Activated naive CD4-positive, alpha-beta T cell treated with anti-CD3 and anti-CD28 coated beads, Interleukin-2, amount 50 U/mL, for 16 hours (primary cell): ENCODE data around the gene ATM.
"Not testable (repeated sequence)": the region's sequence is repeated elsewhere in the genome, so short reads cannot be mapped to it uniquely, and the experiment has no call there.

Experiments
- DNase-seq: peaks from one replicate; pipeline ENCODE4 v3.0.0-alpha.2; 2020

ATM gene

GRCh38 chr11:108221371-108221770 is 1.5 kb upstream of the ATM start:
- no peak for DNase-seq

DNA sequence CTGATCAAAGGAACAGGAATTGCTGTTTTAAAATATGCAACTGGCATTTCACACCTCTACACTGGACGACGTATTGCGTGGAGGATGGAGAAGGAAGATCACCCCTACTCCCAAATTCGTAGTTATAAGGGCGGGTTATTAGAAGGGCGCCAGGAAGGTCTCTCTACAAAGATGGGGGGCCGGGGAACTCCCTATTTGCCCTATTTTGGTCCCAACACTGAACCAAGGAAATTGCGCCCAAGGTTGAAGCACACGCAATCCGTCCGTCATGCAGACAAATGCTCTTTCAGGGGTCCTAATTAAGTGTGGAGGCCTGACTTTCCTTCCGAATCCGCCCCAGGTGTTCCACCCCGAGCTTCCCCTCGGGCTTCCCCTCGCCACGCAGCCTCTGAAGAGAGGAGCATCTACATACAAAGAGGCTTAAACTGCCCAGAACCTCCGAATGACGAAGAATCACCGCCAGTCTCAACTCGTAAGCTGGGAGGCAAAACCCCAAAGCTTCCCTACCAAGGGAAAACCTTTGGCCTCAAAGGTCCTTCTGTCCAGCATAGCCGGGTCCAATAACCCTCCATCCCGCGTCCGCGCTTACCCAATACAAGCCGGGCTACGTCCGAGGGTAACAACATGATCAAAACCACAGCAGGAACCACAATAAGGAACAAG is 825 bp upstream of the ATM start:
- peak; percentile 49 for DNase-seq

- DNase-seq = peak; percentile 63
These were observed 682 bp downstream of the ATM start for GRCh38 chr11:108223348-108224149.

- DNase-seq = no peak
These were observed 1.5 kb downstream of the ATM start for GRCh38 chr11:108224366-108224765.

- DNase-seq = peak; percentile 43
These were observed 2.3 kb downstream of the ATM start for GRCh38 chr11:108224911-108225786.

GRCh38 chr11:108226036-108226435 is 3.2 kb downstream of the ATM start:
- DNase-seq = no peak

GRCh38 chr11:108228251-108228650 is 5.4 kb downstream of the ATM start:
- no peak for DNase-seq

- no peak for DNase-seq
These were observed 10.5 kb downstream of the ATM start for GRCh38 chr11:108233277-108233945.

- no peak for DNase-seq
These were observed 12.3 kb downstream of the ATM start for GRCh38 chr11:108235192-108235591.

GRCh38 chr11:108235633-108236032 is 12.8 kb downstream of the ATM start:
- DNase-seq = no peak

DNA sequence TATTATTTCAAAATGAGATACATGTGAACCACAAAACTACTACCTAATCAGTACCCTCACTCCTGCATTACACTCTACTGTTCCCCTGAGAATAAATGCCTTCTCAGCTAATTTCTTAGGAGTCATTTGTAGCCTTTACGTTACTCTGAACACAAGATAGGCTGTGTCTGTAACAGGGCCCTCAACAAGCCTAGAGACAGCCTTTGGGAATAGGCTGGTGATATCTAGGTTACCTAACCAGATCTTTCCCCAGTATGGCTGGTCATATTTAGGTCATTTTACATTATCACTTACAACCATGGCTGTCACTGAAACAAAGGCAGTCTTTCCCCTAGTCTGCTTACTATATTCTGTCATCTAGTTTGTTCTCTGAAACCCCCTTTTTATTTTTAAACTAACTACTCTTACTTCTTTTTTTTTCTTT is 14.2 kb downstream of the ATM start:
- DNase-seq = no peak

DNA sequence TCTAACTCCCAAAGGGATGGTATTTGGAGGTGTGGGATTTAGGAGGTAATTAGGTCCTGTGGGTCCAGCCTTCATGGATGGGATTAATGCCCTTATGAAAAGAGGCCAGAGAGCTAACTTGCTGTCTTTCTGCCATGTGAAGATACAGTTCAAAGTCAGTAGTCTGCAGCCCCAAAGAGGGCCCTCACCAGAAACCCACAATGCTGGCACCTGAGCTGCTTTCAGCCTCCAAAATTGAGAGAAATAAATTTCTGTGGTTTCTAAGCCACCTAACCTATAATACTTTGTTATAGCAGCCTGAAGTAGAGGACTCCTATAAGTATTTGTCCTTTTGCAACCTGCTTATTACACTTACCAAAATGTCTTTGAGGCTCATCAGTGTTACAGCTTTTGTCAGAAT is 16.2 kb downstream of the ATM start:
- DNase-seq = no peak

DNA sequence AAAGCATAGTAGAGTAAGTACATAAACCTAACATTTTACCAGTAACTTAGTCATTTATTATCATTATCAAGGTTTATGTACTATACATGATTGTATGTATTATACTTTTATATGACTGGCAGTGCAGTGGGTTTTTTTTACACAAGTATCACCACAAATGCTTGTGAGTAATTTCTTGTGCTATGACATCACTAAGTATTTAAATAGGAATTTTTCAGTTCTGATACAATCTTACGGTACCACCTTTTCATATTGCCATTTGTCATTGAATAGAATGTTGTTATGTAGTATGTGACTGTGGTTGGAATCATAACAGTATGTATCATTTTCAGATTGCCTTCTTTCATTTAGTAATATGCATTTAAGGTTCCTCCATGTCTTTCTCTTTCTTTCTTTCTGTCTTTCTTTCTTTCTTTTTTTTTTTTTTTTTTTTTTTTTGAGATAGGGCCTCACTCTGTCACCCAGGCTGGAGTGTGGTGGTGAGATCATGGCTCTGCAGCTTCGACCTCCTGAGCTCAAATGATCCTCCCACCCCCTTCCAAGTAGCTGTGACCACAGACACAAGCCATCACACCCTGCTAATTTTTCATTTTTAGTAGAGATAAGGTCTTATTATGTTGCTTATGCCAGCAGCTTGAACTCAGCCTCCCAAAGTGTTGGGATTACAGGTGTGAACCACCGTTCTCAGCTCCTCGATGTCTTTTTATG is 18.6 kb downstream of the ATM start:
- DNase-seq = peak; percentile 61

DNA sequence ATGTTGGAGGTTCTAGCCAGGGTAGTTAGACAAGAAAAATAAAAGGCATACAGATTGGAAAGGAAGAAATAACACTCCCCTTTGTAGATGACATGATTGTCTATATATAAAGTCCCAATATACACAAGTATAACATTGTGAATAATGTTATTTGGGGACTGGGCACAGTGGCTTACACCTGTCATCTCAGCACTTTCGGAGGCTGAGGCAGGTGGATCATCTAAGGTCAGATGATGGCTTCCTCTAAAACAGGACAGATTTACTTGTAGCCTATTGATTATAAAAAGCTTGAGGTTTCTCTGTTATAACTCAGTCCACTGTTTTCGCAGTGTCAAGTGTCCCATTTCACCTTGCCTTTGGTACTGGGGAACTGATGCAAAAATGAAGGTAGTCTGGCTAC is 19.6 kb downstream of the ATM start:
- DNase-seq = no peak

- DNase-seq = no peak
These were observed 23.4 kb downstream of the ATM start for GRCh38 chr11:108246308-108246707.

GRCh38 chr11:108246885-108247284 is 24.0 kb downstream of the ATM start:
- DNase-seq = no peak

DNA sequence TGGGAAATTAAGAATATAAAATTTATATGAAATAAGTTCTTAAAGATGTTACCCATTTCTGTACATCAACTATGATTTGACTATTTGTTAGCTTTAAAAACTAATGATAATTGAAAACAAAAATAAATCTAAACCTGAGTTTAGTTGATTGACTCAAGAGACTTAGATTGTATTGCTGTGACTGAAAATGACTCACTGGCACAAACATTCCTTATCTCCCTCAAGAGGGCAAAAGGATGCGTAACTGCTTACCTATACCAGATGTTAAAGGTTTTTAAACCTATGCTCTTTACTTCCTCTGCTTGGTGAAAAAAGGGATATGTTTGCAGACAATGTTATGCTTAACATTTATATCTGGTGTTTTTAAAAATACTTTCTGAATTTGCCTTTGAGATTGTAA is 30.3 kb downstream of the ATM start:
- DNase-seq = no peak

DNA sequence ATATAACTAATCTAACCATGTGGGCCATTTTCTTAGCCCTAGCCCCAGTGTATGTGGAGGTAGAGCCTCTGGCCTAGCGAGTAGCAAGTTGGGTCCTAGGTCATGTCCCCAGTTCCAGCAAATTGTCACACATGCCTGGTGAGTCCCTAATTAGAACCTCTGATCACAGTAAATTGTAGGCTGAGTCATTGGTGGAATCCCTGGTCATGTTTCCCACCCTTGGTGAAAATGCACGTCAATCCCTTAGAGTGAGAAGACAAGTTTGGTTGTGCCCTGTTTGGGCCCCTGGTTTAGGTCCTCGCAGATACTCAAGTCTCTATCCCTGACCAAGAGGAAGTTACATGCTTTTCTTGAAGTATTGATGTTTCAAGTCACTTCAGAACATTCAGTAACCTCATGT is 46.7 kb downstream of the ATM start:
- no peak for DNase-seq

DNA sequence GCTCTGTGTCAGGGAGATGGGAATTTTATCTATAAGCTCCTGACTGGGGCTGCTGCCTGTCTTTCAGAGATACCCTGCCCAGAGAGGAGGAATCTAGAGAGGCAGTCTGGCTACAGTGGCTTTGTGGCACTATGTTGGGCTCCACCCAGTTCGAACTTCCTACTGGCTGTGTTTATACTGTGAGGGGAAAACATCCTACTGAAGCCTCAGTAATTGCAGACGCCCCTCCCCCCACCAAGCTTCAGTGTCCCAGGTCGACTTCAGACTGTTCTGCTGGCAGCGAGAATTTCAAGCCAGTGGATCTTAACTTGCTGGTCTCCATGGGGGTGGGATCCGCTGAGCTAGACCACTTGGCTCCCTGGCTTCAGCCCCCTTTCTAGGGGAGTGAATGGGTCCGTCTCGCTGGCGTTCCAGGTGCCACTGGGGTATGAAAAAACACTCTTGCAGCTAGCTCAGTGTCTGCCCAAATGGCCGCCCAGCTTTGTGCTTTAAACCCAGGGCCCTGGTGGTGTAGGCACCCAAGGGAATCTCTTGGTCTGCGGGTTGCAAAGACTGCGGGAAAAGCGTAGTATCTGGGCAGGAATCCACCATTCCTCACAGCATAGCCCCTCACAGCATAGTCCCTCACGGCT is 54.2 kb downstream of the ATM start:
- DNase-seq = not testable (repeated sequence)

- no peak for DNase-seq
These were observed 55.7 kb downstream of the ATM start for GRCh38 chr11:108278546-108278945.

DNA sequence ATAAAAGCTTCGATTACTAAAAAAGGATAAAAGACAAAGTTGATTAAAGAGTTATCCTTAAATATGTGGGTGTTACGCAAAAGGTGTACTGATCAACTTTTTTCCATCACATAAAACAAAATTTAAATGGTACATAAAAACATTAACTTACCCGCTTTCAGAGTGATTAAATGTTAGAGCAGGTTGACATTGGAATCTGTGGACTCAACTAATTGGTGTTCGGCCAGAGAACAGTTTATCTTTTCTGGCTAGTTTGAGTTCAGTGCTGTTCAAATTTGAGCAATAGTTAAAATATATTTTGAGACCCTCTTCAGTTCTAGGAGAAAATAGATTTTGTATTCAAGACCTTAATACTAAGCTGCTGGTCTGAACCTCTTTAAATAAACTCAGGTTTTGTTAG is 56.1 kb downstream of the ATM start:
- no peak for DNase-seq

DNA sequence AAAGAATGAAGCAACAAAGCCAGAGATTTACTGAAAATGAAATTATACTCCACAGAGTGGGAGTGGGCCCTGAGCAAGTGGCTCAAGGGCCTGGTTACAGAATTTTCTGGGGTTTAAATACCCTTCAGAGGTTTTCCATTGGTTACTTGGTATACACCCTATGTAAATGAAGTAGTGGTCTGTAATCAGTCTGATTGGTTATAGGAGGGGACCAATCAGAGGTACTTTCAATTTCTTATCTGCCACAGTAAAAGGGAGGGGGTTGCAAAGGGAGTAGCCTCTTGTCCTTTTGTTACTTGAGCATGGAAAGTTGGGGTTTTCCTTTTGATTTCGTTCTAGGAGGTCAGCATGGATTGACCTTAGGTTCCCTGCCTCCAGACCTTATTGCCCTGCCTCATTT is 63.5 kb downstream of the ATM start:
- no peak for DNase-seq
